ENCODE measurements around the gene TADA2B. TPM values are rescaled to one million over a fixed set of nuclear protein-coding genes. Genes with fewer than 3 reads are reported as not detected.

Gene TADA2B
- total RNA-seq, 4 donors from 2014 or later: 17.5 to 26.6 (median 23.9) TPM

- no peaks in the 10 kb centered on the region for H3K4me1 ChIP-seq
- no peak for DNase-seq (ENCODE audit: low spot score in 2 of 2)
- no peaks in the 10 kb centered on the region for H3K27me3 ChIP-seq
- no peak overlapping the region for H3K27ac ChIP-seq
- H3K36me3 ChIP-seq: peaks cover 79% of the 10 kb centered on the region
- WGBS: 69% methylated on average over 5 of the region's 5 CpGs
- no peaks in the 10 kb centered on the region for H3K9me3 ChIP-seq
- TF ChIP-seq POLR2AphosphoS5 (IDR thresholded peaks at IDR 0.05): no peak
- TF ChIP-seq, protein P1, sequence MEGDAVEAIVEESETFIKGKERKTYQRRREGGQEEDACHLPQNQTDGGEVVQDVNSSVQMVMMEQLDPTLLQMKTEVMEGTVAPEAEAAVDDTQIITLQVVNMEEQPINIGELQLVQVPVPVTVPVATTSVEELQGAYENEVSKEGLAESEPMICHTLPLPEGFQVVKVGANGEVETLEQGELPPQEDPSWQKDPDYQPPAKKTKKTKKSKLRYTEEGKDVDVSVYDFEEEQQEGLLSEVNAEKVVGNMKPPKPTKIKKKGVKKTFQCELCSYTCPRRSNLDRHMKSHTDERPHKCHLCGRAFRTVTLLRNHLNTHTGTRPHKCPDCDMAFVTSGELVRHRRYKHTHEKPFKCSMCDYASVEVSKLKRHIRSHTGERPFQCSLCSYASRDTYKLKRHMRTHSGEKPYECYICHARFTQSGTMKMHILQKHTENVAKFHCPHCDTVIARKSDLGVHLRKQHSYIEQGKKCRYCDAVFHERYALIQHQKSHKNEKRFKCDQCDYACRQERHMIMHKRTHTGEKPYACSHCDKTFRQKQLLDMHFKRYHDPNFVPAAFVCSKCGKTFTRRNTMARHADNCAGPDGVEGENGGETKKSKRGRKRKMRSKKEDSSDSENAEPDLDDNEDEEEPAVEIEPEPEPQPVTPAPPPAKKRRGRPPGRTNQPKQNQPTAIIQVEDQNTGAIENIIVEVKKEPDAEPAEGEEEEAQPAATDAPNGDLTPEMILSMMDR (IDR thresholded peaks at IDR 0.05): no peak
- no peak for TF ChIP-seq EP300 (IDR thresholded peaks at IDR 0.05)
- no peak overlapping the region for H3K4me3 ChIP-seq
Observed at GRCh38 chr4:7021355-7021754, 21.8 kb upstream of the TADA2B start.

- Histone ChIP-seq H3K36me3 (peaks cover 79% of the 10 kb centered on the region), H3K9me3 (no peaks in the 10 kb centered on the region), H3K27ac (no peak overlapping the region), H3K4me1 (no peaks in the 10 kb centered on the region), H3K27me3 (no peaks in the 10 kb centered on the region), H3K4me3 (no peak overlapping the region)
- TF ChIP-seq POLR2A (IDR thresholded peaks at IDR 0.05): no peak
- TF ChIP-seq, protein P1 (IDR thresholded peaks at IDR 0.05): no peak
- no peak for TF ChIP-seq EP300 (IDR thresholded peaks at IDR 0.05)
- TF ChIP-seq POLR2AphosphoS5 (IDR thresholded peaks at IDR 0.05): no peak
- 84% methylated on average over 13 of the region's 13 CpGs for WGBS
- DNase-seq (ENCODE audit: low spot score in 2 of 2): no peak
Observed at GRCh38 chr4:7021930-7022664, 21.1 kb upstream of the TADA2B start.

- no peak for TF ChIP-seq POLR2A (IDR thresholded peaks at IDR 0.05)
- TF ChIP-seq POLR2AphosphoS5 (IDR thresholded peaks at IDR 0.05): no peak
- TF ChIP-seq, protein P1 (IDR thresholded peaks at IDR 0.05): no peak
- DNase-seq (ENCODE audit: low spot score in 2 of 2): no peak
- H3K4me3 ChIP-seq: no peak overlapping the region
- no peak overlapping the region for H3K27ac ChIP-seq
- WGBS: 96% methylated on average over 16 of the region's 16 CpGs
- H3K36me3 ChIP-seq: peaks cover 68% of the 10 kb centered on the region
- no peaks in the 10 kb centered on the region for H3K4me1 ChIP-seq
- H3K9me3 ChIP-seq: no peaks in the 10 kb centered on the region
- no peaks in the 10 kb centered on the region for H3K27me3 ChIP-seq
Observed at GRCh38 chr4:7023486-7023885, 19.7 kb upstream of the TADA2B start.

DNA sequence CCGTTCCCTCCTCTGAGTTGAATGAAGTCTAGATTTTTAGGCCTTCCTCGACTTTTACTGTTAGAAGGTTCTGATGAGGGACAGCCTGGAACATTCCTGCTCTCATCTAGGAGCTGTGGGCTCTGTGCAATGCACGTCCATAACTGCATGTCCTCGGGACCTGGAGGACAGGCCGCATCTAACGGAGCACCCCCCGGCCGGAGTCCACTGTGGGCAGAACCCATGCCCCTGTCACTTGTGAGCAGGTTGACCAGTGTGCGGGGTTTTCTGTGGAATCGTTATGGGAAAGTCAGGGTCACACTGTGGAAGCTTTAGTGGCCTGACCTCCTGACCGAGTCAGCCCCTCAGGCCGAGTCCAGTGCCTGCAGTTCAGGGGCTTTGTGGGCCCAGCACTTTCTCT, 19.3 kb upstream of the TADA2B start:
- DNase-seq (ENCODE audit: low spot score in 2 of 2): no peak
- Histone ChIP-seq H3K4me1 (no peaks in the 10 kb centered on the region), H3K9me3 (no peaks in the 10 kb centered on the region), H3K27me3 (no peaks in the 10 kb centered on the region), H3K27ac (no peak overlapping the region), H3K36me3 (peaks cover 72% of the 10 kb centered on the region), H3K4me3 (no peak overlapping the region)
- TF ChIP-seq EP300 (IDR thresholded peaks at IDR 0.05): no peak
- WGBS: 97% methylated on average over 8 of the region's 12 CpGs

DNA sequence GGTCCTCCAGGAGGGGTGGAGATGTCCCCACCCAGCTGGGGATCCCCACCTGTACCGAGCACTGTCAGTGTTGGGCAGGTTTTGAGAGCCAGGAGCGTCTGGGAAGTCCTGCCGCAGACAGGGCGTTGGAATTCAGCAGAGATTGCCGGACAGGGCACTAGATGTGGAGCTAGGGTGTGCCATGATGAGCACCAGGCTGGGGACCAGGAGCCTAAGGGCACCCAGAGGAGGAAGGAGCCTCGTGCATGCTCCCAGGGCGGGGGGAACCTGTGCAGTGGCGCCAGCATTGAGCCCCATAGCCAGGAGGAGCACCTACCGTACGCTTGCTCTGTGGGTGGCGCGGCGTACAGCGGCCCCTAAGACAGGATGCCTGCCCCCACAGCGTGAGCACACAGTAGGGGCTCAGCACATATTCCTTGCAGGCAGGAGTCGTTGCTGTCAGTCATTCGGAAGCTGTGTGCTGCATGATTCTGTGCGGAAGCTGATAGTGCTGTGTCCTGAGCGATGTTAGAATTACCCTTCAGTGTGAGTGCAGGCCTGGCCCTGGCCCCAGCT, 18.8 kb upstream of the TADA2B start:
- no peak for DNase-seq (ENCODE audit: low spot score in 2 of 2)
- H3K27me3 ChIP-seq: no peaks in the 10 kb centered on the region
- 94% methylated on average over 5 of the region's 19 CpGs for whole genome bisulfite sequencing
- no peaks in the 10 kb centered on the region for H3K9me3 ChIP-seq
- TF ChIP-seq, protein P1 (IDR thresholded peaks at IDR 0.05): no peak
- no peak for TF ChIP-seq POLR2AphosphoS5 (IDR thresholded peaks at IDR 0.05)
- TF ChIP-seq POLR2A (IDR thresholded peaks at IDR 0.05): no peak
- no peak for TF ChIP-seq EP300 (IDR thresholded peaks at IDR 0.05)
- no peaks in the 10 kb centered on the region for H3K4me1 ChIP-seq
- H3K27ac ChIP-seq: no peak overlapping the region
- H3K36me3 ChIP-seq: peaks cover 73% of the 10 kb centered on the region
- H3K4me3 ChIP-seq: no peak overlapping the region

Data from suprapubic skin (tissue), 4 donors.